Hepatocyte (in vitro differentiated cells): ENCODE data around the gene HOXD3. TPM values are rescaled to one million over a fixed set of nuclear protein-coding genes. Genes with fewer than 3 reads are reported as not detected.

Experiments used
- DNase-seq: peaks from one replicate; pipeline ENCODE4 v3.0.0-alpha.2; 2016; ENCODE audit warnings: low spot score
- H2AFZ ChIP-seq: fragments of 200-600 bp; sonication (generic); 2 replicates; pipeline ENCODE4 v1.6.0; 2016; ENCODE audit warnings: antibody characterized with exemption, mild to moderate bottlenecking
- H3K27ac ChIP-seq: fragments of 200-600 bp; sonication (generic); 2 replicates; pipeline ENCODE4 v1.5.1; 2016; ENCODE audit warnings: mild to moderate bottlenecking
- H3K27me3 ChIP-seq: fragments of 200-600 bp; sonication (generic); 2 replicates; pipeline ENCODE4 v1.6.1; 2016
- H3K36me3 ChIP-seq: fragments of 200-600 bp; sonication (generic); replicated peaks from 2 replicates; pipeline ENCODE4 v1.5.1; 2016; ENCODE audit warnings: low read depth; ENCODE audit not compliant: insufficient read depth
- H3K4me1 ChIP-seq: fragments of 200-600 bp; sonication (generic); 2 replicates; pipeline ENCODE4 v1.5.1; 2016; ENCODE audit warnings: mild to moderate bottlenecking, moderate library complexity; ENCODE audit not compliant: insufficient read depth
- H3K4me2 ChIP-seq: fragments of 200-600 bp; sonication (generic); 2 replicates; pipeline ENCODE4 v1.6.0; 2016
- H3K4me3 ChIP-seq: fragments of 200-600 bp; sonication (generic); 2 replicates; pipeline ENCODE4 v1.5.1; 2016; ENCODE audit warnings: mild to moderate bottlenecking
- H3K79me2 ChIP-seq: fragments of 200-600 bp; sonication (generic); 2 replicates; pipeline ENCODE4 v1.6.0; 2017; ENCODE audit warnings: mild to moderate bottlenecking
- H3K9me2 ChIP-seq: fragments of 200-600 bp; sonication (generic); replicated peaks from 2 replicates; pipeline ENCODE4 v1.6.0; 2017; ENCODE audit warnings: mild to moderate bottlenecking; ENCODE audit not compliant: insufficient read depth
- H3K9me3 ChIP-seq: fragments of 200-600 bp; sonication (generic); 2 replicates; pipeline ENCODE4 v1.5.1; 2016; ENCODE audit warnings: low read depth, mild to moderate bottlenecking
- H4K20me1 ChIP-seq: fragments of 200-600 bp; sonication (generic); 2 replicates; pipeline ENCODE4 v1.6.0; 2016; ENCODE audit warnings: mild to moderate bottlenecking; ENCODE audit not compliant: insufficient read depth, poor library complexity, severe bottlenecking
- EZH2 ChIP-seq: fragments of 200-600 bp; sonication (generic); IDR thresholded peaks from 2 replicates; pipeline ENCODE4 v1.6.1; 2016; ENCODE audit warnings: antibody characterized with exemption, mild to moderate bottlenecking, borderline replicate concordance
- EZH2phosphoT487 ChIP-seq: fragments of 200-600 bp; sonication (generic); IDR thresholded peaks from one replicate; pipeline ENCODE4 v1.6.1; 2018; ENCODE audit warnings: antibody characterized with exemption, mild to moderate bottlenecking, low read depth, moderate library complexity; ENCODE audit not compliant: unreplicated experiment, severe bottlenecking
- WGBS: methylation state at CpG from one replicate; pipeline ENCODE4 v1.1.6; 2016; ENCODE audit warnings: low lambda C conversion rate; ENCODE audit errors: missing lambda C conversion rate; 5-methylcytosine and 5-hydroxymethylcytosine counted together
- polyA plus RNA-seq: library from polyadenylated mRNA; unstranded; fragments of >200 nt; fragmentation: Nextera tagmentation; extraction: Ambion mirVana; gene quantifications from 2 replicates; pipeline ENCODE4 v1.2.1, GENCODE V29; 2016
- total RNA-seq: library from RNA; depleted of rRNA; stranded (reverse); fragments of >200 nt; gene quantifications from 2 replicates; pipeline ENCODE4 v1.2.3, GENCODE V29; 2014
- TF ChIP-seq, protein P1 (sequence below): fragments of 200-600 bp; sonication (generic); IDR thresholded peaks from 2 replicates; pipeline ENCODE4 v1.5.1; 2016; ENCODE audit warnings: antibody characterized with exemption, mild to moderate bottlenecking; ENCODE audit not compliant: poor library complexity

Gene HOXD3
- total and polyA plus RNA-seq, 2 experiments from 2014 or later, result 0.13 TPM; not detected in 1

DNA sequence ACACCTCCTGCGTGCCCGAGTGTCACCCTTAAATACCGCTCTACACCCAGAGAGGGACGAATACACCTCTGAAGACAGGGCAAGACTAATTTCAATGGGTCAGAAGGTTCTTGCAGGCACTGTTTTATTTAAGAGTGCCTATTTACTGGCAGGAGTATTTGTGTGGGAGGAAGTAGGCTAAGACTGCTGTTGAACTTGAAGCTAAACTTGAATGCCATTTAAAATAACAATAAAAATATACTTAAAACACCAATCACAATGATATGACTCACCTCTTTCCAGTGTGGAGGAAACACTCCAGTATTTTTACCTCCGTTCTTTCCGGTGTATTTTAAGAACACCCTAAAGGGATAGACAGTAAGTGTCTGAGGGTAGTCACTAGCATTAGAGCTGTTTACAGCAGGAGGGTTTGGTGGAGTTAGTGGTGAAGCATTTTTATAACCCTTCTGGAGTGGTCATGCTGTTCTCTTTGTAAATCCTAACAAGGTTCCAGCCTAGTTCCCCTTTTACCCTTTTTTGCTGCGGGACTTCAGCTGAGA lies 21.7 kb downstream of the HOXD3 start:
- Histone ChIP-seq H3K27ac (no peak overlapping the region), H3K9me3 (no peaks in the 10 kb centered on the region), H3K4me3 (no peak overlapping the region), H3K36me3 (no peaks in the 10 kb centered on the region), H3K4me1 (peaks cover 17% of the 10 kb centered on the region), H3K9me2 (no peaks in the 10 kb centered on the region), H3K79me2 (no peaks in the 10 kb centered on the region), H3K4me2 (peak overlapping the region; percentile 87), H4K20me1 (no peaks in the 10 kb centered on the region), H3K27me3 (peaks cover 100% of the 10 kb centered on the region), H2AFZ (peak overlapping the region; percentile 63)
- no peak for DNase-seq
- WGBS, result 18% methylated on average over 7 of the region's 7 CpGs
- TF ChIP-seq EZH2phosphoT487 (no peak), EZH2 (peak; percentile 77)
- TF ChIP-seq, protein P1, sequence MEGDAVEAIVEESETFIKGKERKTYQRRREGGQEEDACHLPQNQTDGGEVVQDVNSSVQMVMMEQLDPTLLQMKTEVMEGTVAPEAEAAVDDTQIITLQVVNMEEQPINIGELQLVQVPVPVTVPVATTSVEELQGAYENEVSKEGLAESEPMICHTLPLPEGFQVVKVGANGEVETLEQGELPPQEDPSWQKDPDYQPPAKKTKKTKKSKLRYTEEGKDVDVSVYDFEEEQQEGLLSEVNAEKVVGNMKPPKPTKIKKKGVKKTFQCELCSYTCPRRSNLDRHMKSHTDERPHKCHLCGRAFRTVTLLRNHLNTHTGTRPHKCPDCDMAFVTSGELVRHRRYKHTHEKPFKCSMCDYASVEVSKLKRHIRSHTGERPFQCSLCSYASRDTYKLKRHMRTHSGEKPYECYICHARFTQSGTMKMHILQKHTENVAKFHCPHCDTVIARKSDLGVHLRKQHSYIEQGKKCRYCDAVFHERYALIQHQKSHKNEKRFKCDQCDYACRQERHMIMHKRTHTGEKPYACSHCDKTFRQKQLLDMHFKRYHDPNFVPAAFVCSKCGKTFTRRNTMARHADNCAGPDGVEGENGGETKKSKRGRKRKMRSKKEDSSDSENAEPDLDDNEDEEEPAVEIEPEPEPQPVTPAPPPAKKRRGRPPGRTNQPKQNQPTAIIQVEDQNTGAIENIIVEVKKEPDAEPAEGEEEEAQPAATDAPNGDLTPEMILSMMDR, result no peak

DNA sequence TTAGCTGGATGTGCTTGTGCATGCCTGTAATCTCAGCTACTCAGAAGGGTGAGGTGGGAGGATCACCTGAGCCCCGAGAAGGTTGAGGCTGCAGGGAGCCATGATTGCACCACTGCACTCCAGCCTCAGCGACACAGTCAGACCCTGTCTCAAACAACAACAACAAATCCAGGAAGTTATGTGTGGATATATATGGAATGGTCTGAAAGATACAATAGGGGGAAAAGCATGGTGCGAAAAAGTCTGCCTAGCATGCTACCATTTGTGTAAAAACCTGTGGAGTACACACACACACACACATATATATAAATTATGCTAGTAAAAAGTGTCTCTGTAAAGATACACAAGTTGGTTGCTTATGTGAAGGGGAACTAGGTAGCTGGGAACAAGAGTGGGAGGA lies 24.4 kb downstream of the HOXD3 start:
- TF ChIP-seq, protein P1, result no peak
- no peak for TF ChIP-seq EZH2phosphoT487
- TF ChIP-seq EZH2, result no peak
- Histone ChIP-seq H3K4me3 (no peak overlapping the region), H3K36me3 (no peaks in the 10 kb centered on the region), H3K9me3 (no peaks in the 10 kb centered on the region), H2AFZ (no peak overlapping the region), H3K27ac (no peak overlapping the region), H3K9me2 (no peaks in the 10 kb centered on the region), H3K79me2 (no peaks in the 10 kb centered on the region), H4K20me1 (no peaks in the 10 kb centered on the region), H3K4me2 (no peak overlapping the region), H3K27me3 (peaks cover 99% of the 10 kb centered on the region), H3K4me1 (peaks cover 8% of the 10 kb centered on the region)
- DNase-seq, result no peak
- WGBS, result 67% methylated on average over 3 of the region's 3 CpGs

DNA sequence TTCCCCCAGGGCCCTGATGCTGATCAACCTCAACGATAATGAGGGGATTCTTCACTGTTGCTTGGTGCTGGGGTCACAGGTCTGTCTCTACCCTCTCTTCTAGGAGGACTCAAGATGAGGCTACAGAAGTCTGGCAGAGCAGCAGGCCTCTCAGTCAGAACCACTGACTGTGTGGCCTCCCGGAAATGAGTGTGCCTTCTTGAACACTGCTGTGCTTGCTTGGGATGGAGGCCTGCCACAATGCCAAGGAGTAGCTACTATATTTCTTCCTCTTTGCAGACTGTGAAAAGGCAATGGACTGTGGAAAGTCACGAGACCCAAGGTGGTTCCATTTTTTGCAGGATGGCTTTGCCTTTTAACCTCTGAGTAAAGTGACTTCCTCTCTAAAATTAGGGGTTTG lies 25.6 kb downstream of the HOXD3 start:
- Histone ChIP-seq H3K27ac (no peak overlapping the region), H3K9me2 (no peaks in the 10 kb centered on the region), H3K4me3 (no peak overlapping the region), H3K4me2 (no peak overlapping the region), H3K9me3 (no peaks in the 10 kb centered on the region), H3K27me3 (peaks cover 98% of the 10 kb centered on the region), H3K79me2 (no peaks in the 10 kb centered on the region), H3K36me3 (no peaks in the 10 kb centered on the region), H2AFZ (no peak overlapping the region), H4K20me1 (no peaks in the 10 kb centered on the region), H3K4me1 (peaks cover 10% of the 10 kb centered on the region)
- DNase-seq, result no peak
- 86% methylated on average over 3 of the region's 3 CpGs for WGBS
- no peak for TF ChIP-seq EZH2
- no peak for TF ChIP-seq EZH2phosphoT487
- TF ChIP-seq, protein P1, result no peak

DNA sequence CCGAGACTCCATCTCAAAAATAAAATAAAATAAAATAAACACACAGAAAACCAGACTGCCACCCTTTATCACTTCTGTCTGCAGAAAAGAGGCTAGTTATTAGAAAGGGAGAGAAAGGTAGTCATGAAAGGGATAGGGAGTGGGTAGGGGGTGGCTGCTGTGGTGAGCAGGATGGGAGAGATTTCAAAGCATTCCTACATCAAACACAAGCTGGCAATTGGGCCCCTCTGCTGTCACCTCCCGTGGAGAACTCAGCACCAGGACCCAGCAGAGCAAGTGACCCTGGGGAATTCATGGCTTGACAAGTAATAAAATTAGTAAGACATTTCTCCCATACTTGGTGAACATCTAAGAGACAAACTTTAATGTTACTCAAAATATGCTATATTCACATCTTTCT lies 27.6 kb downstream of the HOXD3 start:
- H3K27me3 ChIP-seq, result peaks cover 98% of the 10 kb centered on the region
- TF ChIP-seq EZH2, result no peak
- no peak for TF ChIP-seq EZH2phosphoT487
- TF ChIP-seq, protein P1, result no peak
- H2AFZ ChIP-seq, result no peak overlapping the region
- H3K9me2 ChIP-seq, result no peaks in the 10 kb centered on the region
- H3K9me3 ChIP-seq, result no peaks in the 10 kb centered on the region
- H3K4me3 ChIP-seq, result no peak overlapping the region
- no peak overlapping the region for H3K4me2 ChIP-seq
- peaks cover 21% of the 10 kb centered on the region for H3K4me1 ChIP-seq
- H4K20me1 ChIP-seq, result no peaks in the 10 kb centered on the region
- no peak for DNase-seq
- WGBS, result 77% methylated on average over 2 of the region's 2 CpGs
- H3K79me2 ChIP-seq, result no peaks in the 10 kb centered on the region
- no peak overlapping the region for H3K27ac ChIP-seq
- H3K36me3 ChIP-seq, result no peaks in the 10 kb centered on the region
